GM12874 (cell line): ENCODE measurements around the gene ROR2.

Source experiments
- CTCF ChIP-seq: IDR thresholded peaks from 2 replicates; pipeline ENCODE4 v1.5.1; 2011; ENCODE audit warnings: low read depth, mild to moderate bottlenecking, control low read depth, low read length, moderate library complexity; ENCODE audit not compliant: insufficient read depth

ROR2 gene

GRCh38 chr9:91836515-91836914 lies 113.5 kb downstream of the ROR2 start:
- TF ChIP-seq CTCF = no peak

- TF ChIP-seq CTCF = no peak
These were observed 114.4 kb downstream of the ROR2 start for GRCh38 chr9:91835632-91836031.

- TF ChIP-seq CTCF = no peak
These were observed 114.8 kb downstream of the ROR2 start for GRCh38 chr9:91835216-91835615.

- no peak for TF ChIP-seq CTCF
These were observed 115.3 kb downstream of the ROR2 start for GRCh38 chr9:91834740-91835139.

GRCh38 chr9:91833878-91834255 lies 116.2 kb downstream of the ROR2 start:
- TF ChIP-seq CTCF = no peak

GRCh38 chr9:91833096-91833877 lies 116.7 kb downstream of the ROR2 start:
- no peak for TF ChIP-seq CTCF

GRCh38 chr9:91832322-91832721 lies 117.7 kb downstream of the ROR2 start:
- TF ChIP-seq CTCF = no peak
